ENCODE data around the gene SNAPC2.

SNAPC2 gene

GRCh38 chr19:7902796-7903243 is 17.3 kb upstream of the SNAPC2 start:
- Mint-ChIP-seq H3K27ac (peak overlapping the region; percentile 88), H3K4me3 (peak overlapping the region; percentile 83), H3K4me1 (peaks cover 44% of the 10 kb centered on the region), H3K36me3 (peaks cover 24% of the 10 kb centered on the region), H3K9me3 (no peaks in the 10 kb centered on the region), H3K27me3 (peaks cover 14% of the 10 kb centered on the region)
- ATAC-seq = no peak

GRCh38 chr19:7903244-7904073 is 16.7 kb upstream of the SNAPC2 start, which contains the start of gene MAP2K7:
MAP2K7 (plus strand) TSS chr19:7903877; CDS start chr19:7903945, 68 bp downstream.
- ATAC-seq = peak; percentile 91
- H3K27ac Mint-ChIP-seq = peak within 1 kb of the TSS; percentile 88
- peaks cover 24% of the 10 kb centered on the region for H3K36me3 Mint-ChIP-seq
- peak within 1 kb of the TSS; percentile 87 for H3K4me3 Mint-ChIP-seq
- peaks cover 12% of the 10 kb centered on the region for H3K27me3 Mint-ChIP-seq
- no peaks in the 10 kb centered on the region for H3K9me3 Mint-ChIP-seq
- peaks cover 48% of the 10 kb centered on the region for H3K4me1 Mint-ChIP-seq

GRCh38 chr19:7904074-7905020 is 15.8 kb upstream of the SNAPC2 start:
- peak; percentile 74 for ATAC-seq
- Mint-ChIP-seq H3K27ac (peak overlapping the region; percentile 88), H3K4me1 (peaks cover 51% of the 10 kb centered on the region), H3K4me3 (peak overlapping the region; percentile 87), H3K36me3 (peaks cover 28% of the 10 kb centered on the region), H3K27me3 (peaks cover 6% of the 10 kb centered on the region), H3K9me3 (no peaks in the 10 kb centered on the region)

- H3K4me1 Mint-ChIP-seq = peaks cover 51% of the 10 kb centered on the region
- no peaks in the 10 kb centered on the region for H3K27me3 Mint-ChIP-seq
- H3K27ac Mint-ChIP-seq = peak overlapping the region; percentile 88
- no peak for ATAC-seq
- H3K4me3 Mint-ChIP-seq = peak overlapping the region; percentile 87
- peaks cover 34% of the 10 kb centered on the region for H3K36me3 Mint-ChIP-seq
- H3K9me3 Mint-ChIP-seq = no peaks in the 10 kb centered on the region
These were observed 14.9 kb upstream of the SNAPC2 start for GRCh38 chr19:7905268-7905667.

- H3K4me3 Mint-ChIP-seq = peak overlapping the region; percentile 65
- peaks cover 51% of the 10 kb centered on the region for H3K4me1 Mint-ChIP-seq
- no peaks in the 10 kb centered on the region for H3K27me3 Mint-ChIP-seq
- peak overlapping the region; percentile 88 for H3K27ac Mint-ChIP-seq
- no peak for ATAC-seq
- H3K36me3 Mint-ChIP-seq = peaks cover 40% of the 10 kb centered on the region
- no peaks in the 10 kb centered on the region for H3K9me3 Mint-ChIP-seq
These were observed 14.3 kb upstream of the SNAPC2 start for GRCh38 chr19:7905859-7906258.

GRCh38 chr19:7907122-7907521 is 13.0 kb upstream of the SNAPC2 start:
- ATAC-seq = no peak
- Mint-ChIP-seq H3K4me1 (peaks cover 51% of the 10 kb centered on the region), H3K9me3 (no peaks in the 10 kb centered on the region), H3K27ac (no peak overlapping the region), H3K36me3 (peaks cover 52% of the 10 kb centered on the region), H3K27me3 (no peaks in the 10 kb centered on the region), H3K4me3 (no peak overlapping the region)

- Mint-ChIP-seq H3K4me1 (peaks cover 49% of the 10 kb centered on the region), H3K4me3 (no peak overlapping the region), H3K9me3 (no peaks in the 10 kb centered on the region), H3K36me3 (peaks cover 55% of the 10 kb centered on the region), H3K27ac (no peak overlapping the region), H3K27me3 (no peaks in the 10 kb centered on the region)
- no peak for ATAC-seq
These were observed 12.6 kb upstream of the SNAPC2 start for GRCh38 chr19:7907544-7907943.

- Mint-ChIP-seq H3K9me3 (no peaks in the 10 kb centered on the region), H3K36me3 (peaks cover 61% of the 10 kb centered on the region), H3K4me1 (peaks cover 49% of the 10 kb centered on the region), H3K27ac (no peak overlapping the region), H3K27me3 (no peaks in the 10 kb centered on the region), H3K4me3 (no peak overlapping the region)
- no peak for ATAC-seq
These were observed 11.9 kb upstream of the SNAPC2 start for GRCh38 chr19:7908078-7908699.

GRCh38 chr19:7908742-7909461 is 11.2 kb upstream of the SNAPC2 start:
- Mint-ChIP-seq H3K9me3 (no peaks in the 10 kb centered on the region), H3K27ac (no peak overlapping the region), H3K36me3 (peaks cover 68% of the 10 kb centered on the region), H3K4me3 (no peak overlapping the region), H3K27me3 (peaks cover 1% of the 10 kb centered on the region), H3K4me1 (peaks cover 49% of the 10 kb centered on the region)
- no peak for ATAC-seq

- peaks cover 68% of the 10 kb centered on the region for H3K36me3 Mint-ChIP-seq
- no peaks in the 10 kb centered on the region for H3K9me3 Mint-ChIP-seq
- peaks cover 8% of the 10 kb centered on the region for H3K27me3 Mint-ChIP-seq
- ATAC-seq = no peak
- no peak overlapping the region for H3K4me3 Mint-ChIP-seq
- H3K4me1 Mint-ChIP-seq = peaks cover 45% of the 10 kb centered on the region
- H3K27ac Mint-ChIP-seq = no peak overlapping the region
These were observed 10.6 kb upstream of the SNAPC2 start for GRCh38 chr19:7909471-7910067.

GRCh38 chr19:7910321-7911161 is 9.6 kb upstream of the SNAPC2 start:
- ATAC-seq = no peak
- H3K36me3 Mint-ChIP-seq = peaks cover 61% of the 10 kb centered on the region
- H3K4me3 Mint-ChIP-seq = no peak overlapping the region
- H3K4me1 Mint-ChIP-seq = peaks cover 39% of the 10 kb centered on the region
- H3K27me3 Mint-ChIP-seq = peaks cover 18% of the 10 kb centered on the region
- no peak overlapping the region for H3K27ac Mint-ChIP-seq
- no peaks in the 10 kb centered on the region for H3K9me3 Mint-ChIP-seq

- H3K27me3 Mint-ChIP-seq = peaks cover 23% of the 10 kb centered on the region
- no peak for ATAC-seq
- H3K4me3 Mint-ChIP-seq = no peak overlapping the region
- H3K9me3 Mint-ChIP-seq = no peaks in the 10 kb centered on the region
- H3K4me1 Mint-ChIP-seq = peaks cover 34% of the 10 kb centered on the region
- peaks cover 53% of the 10 kb centered on the region for H3K36me3 Mint-ChIP-seq
- no peak overlapping the region for H3K27ac Mint-ChIP-seq
These were observed 8.5 kb upstream of the SNAPC2 start for GRCh38 chr19:7911508-7912143.

GRCh38 chr19:7912144-7912696 is 7.9 kb upstream of the SNAPC2 start:
- Mint-ChIP-seq H3K27me3 (peaks cover 23% of the 10 kb centered on the region), H3K36me3 (peaks cover 48% of the 10 kb centered on the region), H3K9me3 (no peaks in the 10 kb centered on the region), H3K4me3 (no peak overlapping the region), H3K4me1 (peaks cover 33% of the 10 kb centered on the region), H3K27ac (no peak overlapping the region)
- no peak for ATAC-seq

Data from stimulated activated memory B cell treated with anti-CD40 and anti-IgM and Interleukin-4, amounts not matched to agents 10 μg/mL and 1 μg/mL and 100 μg/mL, for 72 hours (primary cell).